Right ventricle myocardium superior (tissue), 1 donor: ENCODE measurements around the gene SLC2A13. TPM values are rescaled to one million over a fixed set of nuclear protein-coding genes. Genes with fewer than 3 reads are reported as not detected.
A peak's percentile ranks its signal among the peaks of the same experiment; 100 is the strongest.
"Not testable (repeated sequence)": the region's sequence is repeated elsewhere in the genome, so short reads cannot be mapped to it uniquely, and the experiment has no call there.

Experiments used
- ATAC-seq: fragments of 200-7000 bp; cut with Tn5 transposase; one replicate; pipeline ENCODE4 v1.9.1; 2020; ENCODE audit warnings: mild to moderate bottlenecking; ENCODE audit not compliant: poor library complexity
- DNase-seq: peaks from one replicate; pipeline ENCODE4 v3.0.0-alpha.2; 2020
- intact Hi-C: fragments of 100-400 bp; cut with DNase I; formaldehyde crosslinking; loops from one replicate; pipeline ENCODE4 v1.11.2; 2022
- total RNA-seq: library from RNA; stranded (reverse); fragmentation: NEBNext Ultra II Directional; extraction: Animal tissue kit (Norgen Biotek cat#: 25700); gene quantifications from one replicate; pipeline ENCODE4 v1.2.1, GENCODE V29; 2021
- donor health status: DM: no; HTN: yes; CAD: no; lungs with severe emphysema.

The SLC2A13 gene
- total RNA-seq, 1 donor from 2014 or later: 6.6 TPM

- intact Hi-C loops: no loop called here
- ATAC-seq: no peak
- no peak for DNase-seq
Observed at GRCh38 chr12:39805651-39806050, 300.2 kb downstream of the SLC2A13 start.

DNA sequence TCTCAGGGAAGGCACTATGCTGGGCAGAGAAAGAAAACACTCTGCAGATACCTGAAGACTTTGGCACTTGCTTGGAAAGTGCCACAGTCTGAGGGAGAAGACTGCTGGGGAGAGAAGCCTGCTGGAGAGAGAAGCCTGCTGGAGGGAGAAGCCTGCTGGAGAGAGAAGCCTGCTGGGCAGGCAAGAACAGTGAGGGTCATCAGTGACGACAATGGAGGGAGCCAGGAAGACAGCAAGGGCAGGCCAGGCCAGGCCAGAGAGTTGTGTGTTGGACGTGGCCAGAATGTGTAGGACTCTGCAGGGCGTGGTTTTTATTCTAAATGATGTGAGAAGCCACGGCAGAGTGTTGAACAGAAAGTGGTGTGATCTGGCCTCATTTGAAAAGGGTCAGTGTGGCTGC is 301.0 kb downstream of the SLC2A13 start:
- no peak for ATAC-seq

GRCh38 chr12:39804479-39804878 is 301.4 kb downstream of the SLC2A13 start:
- DNase-seq (no peak), ATAC-seq (no peak)
- intact Hi-C loops: no loop called here

More for the DNA sequence above, 301.0 kb downstream of the SLC2A13 start:
- intact Hi-C loops: no loop called here
- no peak for DNase-seq

GRCh38 chr12:39803151-39803550 is 302.7 kb downstream of the SLC2A13 start:
- ATAC-seq: no peak
- no peak for DNase-seq
- intact Hi-C loops: no loop called here

- intact Hi-C loops: no loop called here
- DNase-seq: no peak
- no peak for ATAC-seq
Observed at GRCh38 chr12:39798977-39799376, 306.9 kb downstream of the SLC2A13 start.

- no peak for DNase-seq
- ATAC-seq: no peak
- intact Hi-C loops: no loop called here
Observed at GRCh38 chr12:39798429-39798828, 307.5 kb downstream of the SLC2A13 start.

DNA sequence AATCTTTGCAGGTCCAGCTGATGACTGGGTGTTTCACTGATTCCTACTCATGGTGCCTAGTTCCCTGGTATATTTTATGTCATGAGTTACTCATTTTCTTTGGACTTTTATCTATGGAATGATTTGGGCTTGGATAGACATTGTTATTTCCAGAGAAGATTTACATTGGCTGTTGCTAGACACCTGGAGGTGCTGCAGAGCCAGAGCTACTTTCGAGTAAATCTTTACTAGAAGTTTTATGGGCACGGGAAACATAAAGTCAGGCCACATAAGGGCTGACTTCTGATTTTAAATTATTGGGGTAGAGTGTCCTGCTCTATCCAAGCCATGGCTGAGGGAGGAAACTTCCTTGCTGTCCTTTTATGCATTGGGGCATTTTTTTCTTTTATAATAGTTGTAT is 310.4 kb downstream of the SLC2A13 start:
- no peak for DNase-seq
- intact Hi-C loops: no loop called here
- no peak for ATAC-seq

DNA sequence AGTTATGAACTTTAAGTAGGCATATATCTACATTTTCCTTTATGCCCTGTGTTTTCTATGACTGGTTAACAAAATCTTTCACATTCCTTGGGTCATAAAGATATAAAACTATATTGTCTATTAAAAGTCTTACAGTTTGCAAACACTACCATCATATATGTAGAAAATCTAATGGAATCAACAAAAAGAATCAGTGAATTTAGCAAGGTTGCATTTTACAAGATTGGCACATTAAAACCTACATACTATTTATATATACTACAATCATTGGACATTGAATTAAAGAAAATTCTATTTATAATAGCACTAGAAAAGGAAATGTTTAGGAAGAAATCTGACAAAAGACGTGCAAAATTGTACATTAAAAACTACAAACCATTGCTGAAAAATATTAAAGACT is 312.9 kb downstream of the SLC2A13 start:
- DNase-seq: no peak
- intact Hi-C loops: no loop called here
- no peak for ATAC-seq

DNA sequence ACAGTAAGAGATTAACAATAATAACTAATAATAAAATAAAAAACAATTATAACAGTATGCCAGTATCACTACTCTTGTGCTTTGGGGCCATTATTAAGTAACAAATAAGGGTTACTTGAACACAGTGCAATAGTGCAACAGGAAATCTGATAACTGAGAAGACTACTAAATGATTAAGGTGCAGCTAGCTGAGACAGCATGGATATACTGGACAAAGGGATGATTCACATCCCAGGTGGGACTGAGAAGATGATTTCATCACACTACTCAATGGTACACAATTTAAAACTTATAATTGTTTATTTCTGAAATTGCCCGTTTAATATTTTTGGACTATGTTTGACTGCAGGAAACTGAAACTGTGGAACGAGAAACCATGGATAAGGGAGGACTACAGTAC is 317.6 kb downstream of the SLC2A13 start:
- ATAC-seq (no peak), DNase-seq (no peak)
- intact Hi-C loops: no loop called here

- intact Hi-C loops, ATAC-seq, DNase-seq: not testable (repeated sequence)
Observed at GRCh38 chr12:39785814-39786213, 320.1 kb downstream of the SLC2A13 start.

DNA sequence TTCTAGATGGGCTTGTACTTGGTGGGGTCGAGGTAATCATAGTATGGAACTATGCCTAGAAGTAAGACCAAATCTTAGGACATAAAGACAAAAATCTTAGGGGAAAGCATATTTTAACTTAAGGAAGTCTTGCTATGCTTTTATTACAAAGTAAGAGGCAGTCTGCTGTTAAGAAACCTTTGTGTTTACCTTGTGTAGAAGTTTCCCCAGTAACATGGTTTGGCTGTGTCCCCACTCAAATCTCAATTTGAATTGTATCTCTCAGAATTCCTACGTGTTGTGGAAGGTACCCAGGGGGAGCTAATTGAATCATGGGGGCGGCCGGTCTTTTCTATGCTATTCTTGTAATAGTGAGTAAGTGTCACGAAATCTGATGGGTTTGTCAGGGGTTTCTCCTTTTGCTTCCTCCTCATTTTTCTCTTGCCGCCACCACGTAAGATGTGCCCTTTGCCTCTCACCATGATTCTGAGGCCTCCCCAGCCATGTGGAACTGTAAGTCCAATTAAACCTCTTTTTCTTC is 323.8 kb downstream of the SLC2A13 start:
- intact Hi-C loops: no loop called here
- DNase-seq (no peak), ATAC-seq (no peak)

DNA sequence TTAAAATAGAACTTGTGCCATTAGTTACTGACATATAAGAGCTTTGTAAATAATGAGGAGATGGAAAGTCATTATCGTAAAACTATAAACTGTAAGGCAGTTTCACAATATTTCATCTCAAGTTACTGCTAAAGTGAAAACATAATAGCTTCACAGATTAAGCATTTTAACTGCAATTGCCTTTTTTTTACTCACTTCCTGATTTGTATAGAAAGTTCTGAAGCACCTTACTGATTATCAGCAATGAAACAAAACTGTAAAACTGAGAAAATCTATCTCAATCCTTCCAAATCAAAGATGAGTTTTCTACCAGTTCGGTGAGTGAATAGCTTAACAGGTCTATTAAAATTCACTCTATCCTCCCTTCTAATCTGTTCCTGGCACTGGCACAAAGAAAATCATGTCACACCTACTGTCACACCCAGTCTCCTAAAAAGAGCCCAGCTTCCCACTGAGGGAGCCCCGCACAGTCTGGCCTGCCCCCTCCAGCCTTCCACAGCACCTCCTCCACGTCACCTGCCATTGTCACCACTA is 324.9 kb downstream of the SLC2A13 start:
- DNase-seq (no peak), ATAC-seq (no peak)
- intact Hi-C loops: no loop called here

GRCh38 chr12:39780411-39780912 is 325.4 kb downstream of the SLC2A13 start:
- no peak for DNase-seq
- ATAC-seq: no peak
- intact Hi-C loops: no loop called here

DNA sequence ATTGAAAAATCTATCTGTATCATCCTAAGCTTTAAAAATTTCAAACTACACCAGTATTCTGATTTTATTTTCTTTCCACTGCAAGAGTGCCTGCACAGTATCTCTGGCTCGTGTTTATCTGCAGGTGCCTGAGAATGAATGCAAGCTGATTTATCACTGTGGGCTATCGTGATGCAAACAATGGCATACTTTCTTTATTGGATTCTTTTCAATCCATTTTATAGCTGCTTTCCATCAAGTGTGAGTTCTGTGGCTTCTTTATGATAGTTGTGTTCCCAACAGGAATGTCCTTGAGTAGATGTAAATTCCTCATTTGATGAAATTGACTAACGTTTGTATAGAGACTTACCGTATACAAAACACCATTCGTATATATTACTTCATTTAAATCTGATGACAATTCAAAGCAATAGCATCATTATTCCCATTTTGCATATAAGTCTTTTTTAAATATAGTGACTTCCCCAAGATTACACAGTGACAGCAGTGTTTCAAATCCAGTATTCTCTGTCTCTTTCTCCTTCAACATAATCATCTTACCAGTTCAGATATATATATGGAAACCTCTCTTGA is 326.0 kb downstream of the SLC2A13 start:
- no peak for DNase-seq
- intact Hi-C loops: no loop called here
- no peak for ATAC-seq

DNA sequence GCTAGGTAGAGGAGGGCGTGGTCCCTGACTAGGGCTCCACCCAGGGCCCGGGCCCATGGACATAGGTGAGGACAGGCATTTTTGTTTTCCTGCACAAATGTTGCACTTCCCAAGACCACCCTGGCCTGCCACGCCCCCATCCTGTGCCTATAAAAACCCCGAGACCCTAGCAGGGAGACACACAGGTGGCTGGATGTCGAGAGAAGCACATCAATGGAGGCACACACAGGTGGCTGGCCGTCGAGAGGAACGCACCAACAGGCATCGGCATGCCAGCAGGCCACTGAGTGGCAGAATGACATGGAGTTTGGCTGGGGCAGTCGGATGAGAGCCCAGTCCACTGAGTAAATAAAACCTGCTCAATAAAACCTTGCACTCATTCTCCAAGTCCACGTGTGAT is 328.4 kb downstream of the SLC2A13 start:
- intact Hi-C loops: no loop called here
- DNase-seq (no peak), ATAC-seq (no peak)

GRCh38 chr12:39773266-39773665 is 332.6 kb downstream of the SLC2A13 start:
- intact Hi-C loops: no loop called here
- DNase-seq (no peak), ATAC-seq (no peak)

DNA sequence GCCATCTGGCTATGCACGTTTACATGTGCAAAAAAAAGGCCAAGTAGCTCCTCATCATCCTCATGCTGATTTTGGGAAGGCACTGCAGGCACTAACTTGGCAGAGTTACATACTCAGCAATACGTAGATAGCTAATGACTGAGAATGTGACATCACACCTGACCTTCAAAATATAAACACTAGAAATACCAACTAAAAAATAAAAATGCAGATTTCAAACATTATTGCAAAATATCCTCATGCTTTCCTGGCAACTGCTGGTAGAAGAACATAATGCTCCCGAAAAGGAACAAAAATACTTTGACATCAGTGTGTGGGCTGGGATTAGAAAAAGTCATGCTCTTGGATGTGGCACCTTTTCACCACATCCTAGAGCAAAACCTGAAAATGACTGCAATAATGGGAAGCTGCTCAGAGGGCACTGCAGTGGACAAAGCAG is 333.0 kb downstream of the SLC2A13 start:
- DNase-seq (no peak), ATAC-seq (peak; percentile 43)
- intact Hi-C loops: no loop called here

- intact Hi-C loops: no loop called here
- ATAC-seq: no peak
- no peak for DNase-seq
Observed at GRCh38 chr12:39771456-39771855, 334.4 kb downstream of the SLC2A13 start.

GRCh38 chr12:39764944-39765560 is 340.8 kb downstream of the SLC2A13 start:
- DNase-seq (no peak), ATAC-seq (peak; percentile 62)
- intact Hi-C loops: loop anchor here (5.0 kb wide), 2 partner anchors 222 to 342 kb away; partner anchors contain the start of gene SLC2A13

DNA sequence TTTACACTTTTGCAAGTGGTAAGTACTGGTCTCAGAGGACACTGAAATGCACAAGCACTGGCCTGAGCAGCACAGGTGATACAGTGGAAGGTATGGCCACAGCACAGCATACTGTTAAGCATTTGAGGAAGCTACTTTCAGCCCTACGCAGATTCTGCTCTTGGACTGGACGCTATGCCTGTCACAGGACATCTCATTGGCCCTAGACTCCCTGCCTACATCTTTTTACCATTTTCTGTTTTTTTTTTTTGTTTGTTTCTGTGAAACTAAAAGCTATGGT is 342.1 kb downstream of the SLC2A13 start:
- intact Hi-C loops: no loop called here
- no peak for DNase-seq
- no peak for ATAC-seq
